GM12874 (cell line): ENCODE results near the gene PHKG2.
A peak's percentile ranks its signal among the peaks of the same experiment; 100 is the strongest.

Experiments
- CTCF ChIP-seq: IDR thresholded peaks from 2 replicates; pipeline ENCODE4 v1.5.1; 2011; ENCODE audit warnings: low read depth, mild to moderate bottlenecking, control low read depth, low read length, moderate library complexity; ENCODE audit not compliant: insufficient read depth

PHKG2 gene

GRCh38 chr16:30722443-30722842, 25.8 kb upstream of the PHKG2 start:
- 0 out of 2 replicates have a peak, but pooled peaks have one; percentile 7 for TF ChIP-seq CTCF

DNA sequence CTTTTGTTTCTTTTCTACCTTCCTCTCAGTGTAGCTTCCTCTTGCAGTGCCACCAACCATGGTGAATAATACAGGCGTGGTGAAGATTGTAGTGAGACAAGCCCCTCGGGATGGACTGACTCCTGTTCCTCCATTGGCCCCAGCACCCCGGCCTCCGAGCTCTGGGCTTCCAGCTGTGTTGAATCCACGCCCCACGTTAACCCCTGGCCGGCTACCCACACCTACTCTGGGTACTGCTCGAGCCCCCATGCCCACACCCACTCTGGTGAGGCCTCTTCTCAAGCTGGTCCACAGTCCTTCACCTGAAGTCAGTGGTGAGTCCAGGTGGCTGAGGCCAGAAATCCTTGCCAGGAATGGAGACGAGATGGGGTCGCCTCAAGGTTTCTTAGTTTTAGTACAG, 25.3 kb upstream of the PHKG2 start:
- no peak for TF ChIP-seq CTCF

DNA sequence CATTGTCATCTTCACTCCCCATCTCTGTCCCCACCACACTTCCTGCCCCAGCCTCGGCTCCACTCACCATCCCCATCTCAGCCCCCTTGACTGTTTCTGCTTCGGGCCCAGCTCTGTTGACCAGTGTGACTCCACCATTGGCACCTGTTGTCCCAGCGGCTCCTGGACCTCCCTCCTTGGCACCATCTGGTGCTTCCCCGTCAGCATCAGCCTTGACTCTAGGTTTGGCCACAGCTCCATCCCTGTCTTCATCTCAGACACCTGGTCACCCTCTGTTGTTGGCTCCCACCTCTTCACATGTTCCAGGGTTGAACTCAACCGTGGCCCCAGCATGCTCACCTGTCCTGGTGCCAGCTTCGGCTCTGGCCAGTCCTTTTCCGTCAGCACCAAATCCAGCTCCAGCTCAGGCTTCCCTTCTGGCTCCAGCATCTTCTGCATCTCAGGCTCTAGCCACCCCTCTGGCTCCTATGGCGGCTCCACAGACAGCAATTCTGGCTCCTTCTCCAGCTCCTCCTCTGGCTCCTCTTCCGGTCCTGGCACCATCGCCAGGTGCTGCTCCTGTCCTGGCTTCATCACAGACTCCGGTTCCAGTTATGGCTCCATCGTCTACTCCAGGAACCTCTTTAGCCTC, 24.4 kb upstream of the PHKG2 start:
- no peak for TF ChIP-seq CTCF

- TF ChIP-seq CTCF, result no peak
These were observed 23.4 kb upstream of the PHKG2 start for GRCh38 chr16:30724641-30725417.

DNA sequence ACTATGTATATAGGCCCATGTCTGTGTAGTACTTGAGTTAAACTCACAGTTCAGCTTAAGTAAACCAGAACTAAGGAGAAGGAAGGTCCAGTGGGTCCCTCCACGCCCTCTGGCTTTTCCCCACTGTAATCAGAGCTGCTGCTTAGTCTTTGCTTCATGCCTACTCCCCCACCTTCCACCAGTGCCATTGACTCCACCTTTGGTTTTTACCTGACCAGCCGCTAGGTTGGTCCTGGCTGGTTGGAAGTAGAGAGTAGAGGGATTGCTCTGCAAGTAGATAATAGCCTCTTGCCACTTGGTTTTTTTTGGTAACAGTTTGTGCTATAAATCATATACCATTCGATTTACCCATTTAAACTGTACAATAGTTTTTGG, 22.8 kb upstream of the PHKG2 start:
- TF ChIP-seq CTCF, result no peak

- no peak for TF ChIP-seq CTCF
These were observed 19.9 kb upstream of the PHKG2 start for GRCh38 chr16:30728321-30728720.

DNA sequence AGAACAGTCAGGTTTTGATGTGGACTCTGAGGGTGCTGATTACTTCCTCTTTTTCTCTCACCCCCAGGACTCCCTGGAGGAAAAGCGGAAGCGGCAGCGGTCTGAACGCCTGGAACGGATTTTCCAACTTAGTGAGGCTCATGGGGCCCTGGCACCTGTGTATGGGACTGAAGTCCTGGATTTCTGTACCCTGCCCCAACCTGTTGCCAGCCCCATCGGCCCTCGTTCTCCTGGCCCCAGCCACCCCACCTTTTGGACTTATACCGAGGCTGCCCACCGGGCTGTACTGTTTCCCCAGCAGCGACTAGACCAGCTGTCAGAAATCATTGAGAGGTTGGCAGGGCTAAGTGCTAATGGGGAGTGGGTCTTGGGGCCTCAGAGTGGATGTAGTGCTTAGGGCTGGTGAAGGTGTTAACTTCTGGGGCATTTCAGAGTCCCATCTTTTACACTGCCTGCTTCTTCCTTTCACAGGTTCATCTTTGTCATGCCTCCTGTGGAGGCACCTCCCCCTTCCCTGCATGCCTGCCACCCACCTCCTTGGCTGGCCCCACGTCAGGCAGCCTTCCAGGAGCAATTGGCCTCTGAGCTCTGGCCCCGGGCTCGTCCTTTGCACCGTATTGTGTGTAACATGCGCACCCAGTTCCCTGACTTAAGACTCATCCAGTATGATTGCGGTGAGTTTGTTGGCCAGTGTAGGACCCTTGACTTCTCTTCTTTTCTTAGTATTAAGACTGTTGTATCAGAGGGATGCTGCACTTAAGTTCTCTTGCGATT, 19.1 kb upstream of the PHKG2 start:
- TF ChIP-seq CTCF, result no peak
